Measurements from ENCODE around the gene FAM83G.

DNA sequence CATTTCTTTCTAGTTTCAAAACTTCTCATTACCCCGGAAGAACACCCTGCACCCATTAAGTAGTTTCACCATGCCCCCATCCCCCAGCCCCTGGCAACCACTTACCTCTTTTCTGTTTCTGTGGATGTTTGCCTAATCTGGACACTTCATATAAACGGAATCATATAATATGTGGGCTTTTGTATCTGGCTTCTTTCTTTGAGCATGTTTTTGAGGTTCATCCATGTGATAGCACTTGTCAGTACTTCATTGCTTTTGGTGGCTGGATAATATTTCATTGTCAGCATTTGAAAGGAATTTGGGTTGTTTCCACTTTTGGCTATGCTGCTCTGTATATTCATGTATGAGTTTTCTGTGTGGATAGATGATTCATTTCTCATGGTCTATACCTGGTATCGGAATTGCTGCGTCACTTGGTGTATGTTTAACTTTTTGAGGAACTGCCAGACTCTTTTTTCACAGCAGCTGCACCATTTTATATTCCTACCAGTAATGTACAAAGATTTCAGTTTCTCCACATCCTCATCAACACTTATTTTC, 82.6 kb downstream of the FAM83G start:
- no peak for TF ChIP-seq EZH2 (IDR thresholded peaks at IDR 0.05; ENCODE audit: low read length, missing control alignments)
- TF ChIP-seq, protein P1, sequence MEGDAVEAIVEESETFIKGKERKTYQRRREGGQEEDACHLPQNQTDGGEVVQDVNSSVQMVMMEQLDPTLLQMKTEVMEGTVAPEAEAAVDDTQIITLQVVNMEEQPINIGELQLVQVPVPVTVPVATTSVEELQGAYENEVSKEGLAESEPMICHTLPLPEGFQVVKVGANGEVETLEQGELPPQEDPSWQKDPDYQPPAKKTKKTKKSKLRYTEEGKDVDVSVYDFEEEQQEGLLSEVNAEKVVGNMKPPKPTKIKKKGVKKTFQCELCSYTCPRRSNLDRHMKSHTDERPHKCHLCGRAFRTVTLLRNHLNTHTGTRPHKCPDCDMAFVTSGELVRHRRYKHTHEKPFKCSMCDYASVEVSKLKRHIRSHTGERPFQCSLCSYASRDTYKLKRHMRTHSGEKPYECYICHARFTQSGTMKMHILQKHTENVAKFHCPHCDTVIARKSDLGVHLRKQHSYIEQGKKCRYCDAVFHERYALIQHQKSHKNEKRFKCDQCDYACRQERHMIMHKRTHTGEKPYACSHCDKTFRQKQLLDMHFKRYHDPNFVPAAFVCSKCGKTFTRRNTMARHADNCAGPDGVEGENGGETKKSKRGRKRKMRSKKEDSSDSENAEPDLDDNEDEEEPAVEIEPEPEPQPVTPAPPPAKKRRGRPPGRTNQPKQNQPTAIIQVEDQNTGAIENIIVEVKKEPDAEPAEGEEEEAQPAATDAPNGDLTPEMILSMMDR (conservative IDR thresholded peaks at IDR 0.05 in 1 of 2, IDR thresholded peaks at IDR 0.05 in 1 of 2; ENCODE audit: low read depth in 1 of 2, low read length in 2 of 2): no peak

Measured in fibroblast of lung (primary cell).